GM21515 (cell line): ENCODE measurements around the gene SUSD4.

Experiments used
- ATAC-seq: cut with Tn5 transposase; IDR thresholded peaks from one replicate; pipeline ENCODE4 v1.9.1; 2021; ENCODE audit not compliant: unreplicated experiment

The SUSD4 gene

GRCh38 chr1:223197923-223198627 is 165.9 kb downstream of the SUSD4 start:
- ATAC-seq, result no peak

- no peak for ATAC-seq
Measured at GRCh38 chr1:223189903-223190724, 173.9 kb downstream of the SUSD4 start.

GRCh38 chr1:223189525-223189902 is 174.5 kb downstream of the SUSD4 start:
- no peak for ATAC-seq

GRCh38 chr1:223188618-223189356 is 175.2 kb downstream of the SUSD4 start:
- ATAC-seq, result no peak

GRCh38 chr1:223186800-223187199 is 177.2 kb downstream of the SUSD4 start:
- no peak for ATAC-seq

GRCh38 chr1:223183268-223183862 is 180.6 kb downstream of the SUSD4 start:
- ATAC-seq, result no peak

DNA sequence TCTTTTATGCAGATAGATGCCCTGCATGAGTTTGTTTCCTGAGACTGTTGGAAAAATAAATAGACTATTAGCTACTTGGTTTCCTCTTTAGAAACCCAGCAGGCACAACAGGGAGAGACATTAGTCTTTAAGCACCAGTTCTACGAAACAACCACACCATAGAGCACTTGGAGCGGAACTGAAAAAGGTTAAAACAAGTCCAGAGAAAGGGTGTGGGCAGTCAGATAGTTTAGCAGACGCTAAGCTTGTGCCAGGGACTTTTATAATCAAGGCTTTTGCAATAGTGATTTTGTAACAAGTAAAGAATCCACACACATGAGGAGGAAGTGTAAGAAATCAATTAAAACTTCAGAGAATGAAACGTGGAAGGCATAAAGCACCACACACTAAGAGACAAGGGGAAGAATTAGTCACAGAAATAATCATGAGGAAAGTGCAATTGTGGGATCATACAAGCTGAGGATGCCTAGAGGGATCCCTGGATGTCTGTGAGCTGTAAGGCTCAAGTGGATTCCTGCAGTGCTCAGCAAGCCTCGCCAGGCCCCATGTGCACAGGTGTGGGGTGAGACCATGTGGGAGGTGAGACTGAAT is 183.2 kb downstream of the SUSD4 start:
- ATAC-seq, result no peak

GRCh38 chr1:223179786-223180185 is 184.2 kb downstream of the SUSD4 start:
- ATAC-seq, result no peak

DNA sequence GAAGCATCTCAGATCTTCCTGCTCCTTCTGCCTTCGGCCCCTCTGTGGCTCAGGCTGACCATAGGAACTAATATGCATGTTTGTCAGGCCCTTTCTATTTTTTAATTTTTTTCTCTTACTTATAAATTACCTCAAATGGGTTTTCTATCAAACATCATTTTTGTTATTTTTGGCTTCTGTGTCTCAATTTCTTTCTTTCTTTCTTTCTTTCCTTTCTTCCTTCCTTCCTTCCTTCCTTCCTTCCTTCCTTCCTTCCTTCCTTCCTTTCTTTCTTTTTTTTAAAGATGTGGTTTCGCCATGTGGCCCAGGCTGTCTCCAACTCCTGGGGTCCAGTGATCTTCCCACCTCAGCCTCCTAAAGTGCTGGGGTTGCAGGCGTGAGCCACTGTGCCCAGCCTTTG is 184.7 kb downstream of the SUSD4 start:
- no peak for ATAC-seq

- no peak for ATAC-seq
Measured at GRCh38 chr1:223177681-223178080, 186.3 kb downstream of the SUSD4 start.

DNA sequence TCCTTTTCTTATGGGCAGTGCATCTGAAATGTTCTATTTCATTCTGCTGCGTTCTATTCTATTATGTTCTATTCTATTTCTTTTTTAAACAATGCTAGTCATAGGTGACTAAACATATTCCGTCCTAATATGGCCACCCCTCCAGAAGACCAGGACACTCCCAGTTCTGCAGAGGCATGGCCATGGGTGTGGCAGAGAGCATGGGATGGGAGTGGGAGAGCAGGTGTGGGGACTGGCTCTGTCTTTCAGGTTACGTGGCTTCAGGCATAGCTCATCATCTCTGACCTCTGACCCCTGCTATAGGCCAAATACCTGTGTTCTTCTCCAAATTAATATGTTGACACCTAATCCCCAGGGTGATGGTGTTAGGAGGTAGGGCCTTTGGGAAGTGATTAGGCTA is 187.5 kb downstream of the SUSD4 start:
- ATAC-seq, result no peak

DNA sequence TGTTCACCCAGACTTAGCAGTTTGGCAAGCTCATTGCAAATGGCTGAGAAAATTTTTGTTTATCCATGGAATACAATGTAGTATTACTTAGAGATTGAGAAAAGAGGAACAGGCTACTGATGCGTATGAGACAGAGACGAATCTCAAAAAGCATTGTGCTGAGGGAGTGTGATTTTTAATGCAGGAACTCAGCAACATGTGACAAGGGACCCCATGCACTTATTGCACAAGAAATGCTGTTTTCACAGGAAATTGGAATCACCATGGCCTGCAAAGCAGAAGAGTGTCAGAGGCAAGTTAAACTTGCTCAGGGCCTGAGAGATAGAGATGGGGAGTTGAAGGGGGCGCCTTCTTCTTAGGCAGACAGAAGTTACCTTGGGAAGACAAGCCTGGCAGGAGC is 188.3 kb downstream of the SUSD4 start:
- ATAC-seq, result no peak

GRCh38 chr1:223175032-223175431 is 188.9 kb downstream of the SUSD4 start:
- ATAC-seq, result no peak
